IPS-NIHi7 (cell line): ENCODE measurements around the gene TOLLIP.

ENCODE experiments used
- DNase-seq: peaks from one replicate; pipeline ENCODE4 v3.0.0; 2012; ENCODE audit warnings: mixed read lengths; ENCODE audit errors: extremely low spot score

Gene TOLLIP

DNA sequence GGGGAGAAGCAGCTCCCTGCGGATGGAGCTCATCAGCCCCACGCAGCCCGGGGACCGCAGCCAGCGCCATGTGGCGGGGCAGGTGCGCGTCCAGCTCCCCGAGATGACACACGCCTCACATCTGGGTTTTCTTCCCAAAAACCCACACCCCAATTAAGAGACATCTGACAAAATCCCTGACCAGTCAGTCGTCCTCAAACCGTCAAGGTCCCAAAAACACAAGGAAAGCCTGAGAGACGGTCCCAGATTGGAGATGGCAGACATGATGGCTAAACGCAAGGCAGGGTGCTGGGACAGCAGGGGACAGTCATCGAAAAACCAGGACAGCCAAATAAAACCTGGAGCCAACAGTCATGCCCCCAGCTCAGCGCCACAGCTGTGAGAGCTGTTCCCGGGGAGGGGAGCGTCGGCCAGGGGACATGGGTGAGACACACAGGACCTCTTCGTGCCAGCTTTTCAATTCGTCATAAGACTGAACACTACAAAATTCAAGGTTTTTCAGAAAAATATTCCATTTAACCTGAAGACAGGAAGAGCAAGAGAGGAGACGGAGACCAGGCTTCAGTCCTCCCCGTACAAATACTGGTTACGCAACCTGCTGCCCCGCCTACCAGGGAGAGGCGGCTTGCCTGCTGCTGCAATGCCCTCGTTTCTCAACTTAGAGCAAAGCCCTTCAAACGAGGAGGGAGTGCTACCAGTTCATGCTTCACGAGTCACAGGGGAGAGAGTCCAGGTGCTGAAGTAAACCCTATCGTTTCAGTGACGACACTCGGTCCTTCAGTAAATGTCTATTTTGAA lies 10.5 kb downstream of the TOLLIP start:
- DNase-seq: peak; percentile 67

DNA sequence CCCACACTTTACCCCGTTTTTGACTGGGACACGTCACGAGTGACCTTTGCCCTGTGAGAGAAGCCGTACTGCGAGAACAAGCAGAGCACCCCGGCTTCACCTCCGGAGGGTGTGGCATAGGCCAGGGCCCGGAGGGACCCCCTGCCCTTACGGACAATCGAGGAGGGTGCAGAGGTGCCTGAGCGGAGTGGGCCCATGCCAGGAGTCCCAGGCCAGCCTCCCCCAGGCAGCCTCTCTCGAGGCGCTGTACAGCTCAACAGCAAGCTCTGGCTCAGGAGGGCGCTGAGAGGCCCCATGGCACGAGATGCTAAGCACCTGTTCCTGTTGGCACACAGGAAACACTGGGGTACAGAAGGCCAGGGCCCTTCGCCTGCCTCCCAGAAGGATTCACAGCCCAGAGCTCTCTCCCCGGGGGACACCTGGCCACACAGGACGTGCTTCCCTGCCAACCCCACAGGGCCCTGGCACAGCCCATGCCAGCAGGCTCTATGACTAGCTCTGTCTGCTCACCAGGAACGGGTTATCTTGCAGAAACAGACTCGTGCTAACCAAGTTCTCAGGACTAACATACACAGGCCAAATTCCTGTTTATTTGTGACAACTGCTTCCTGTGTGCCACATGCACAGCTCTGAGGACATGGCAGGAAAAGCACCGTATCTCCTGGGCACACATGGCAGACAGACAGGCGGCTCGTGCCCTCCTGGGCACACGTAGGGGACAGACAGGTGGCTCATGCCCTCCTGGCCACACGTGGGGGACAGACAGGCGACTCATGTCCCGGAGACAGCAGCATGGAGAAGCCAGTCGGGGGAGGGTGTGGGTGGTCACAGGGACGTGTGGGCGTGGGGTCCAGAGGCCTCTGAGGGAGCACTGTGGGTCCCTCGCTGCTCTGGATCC lies 11.6 kb downstream of the TOLLIP start:
- DNase-seq: no peak

- no peak for DNase-seq
These were observed 12.3 kb downstream of the TOLLIP start for GRCh38 chr11:1297011-1297575.

DNA sequence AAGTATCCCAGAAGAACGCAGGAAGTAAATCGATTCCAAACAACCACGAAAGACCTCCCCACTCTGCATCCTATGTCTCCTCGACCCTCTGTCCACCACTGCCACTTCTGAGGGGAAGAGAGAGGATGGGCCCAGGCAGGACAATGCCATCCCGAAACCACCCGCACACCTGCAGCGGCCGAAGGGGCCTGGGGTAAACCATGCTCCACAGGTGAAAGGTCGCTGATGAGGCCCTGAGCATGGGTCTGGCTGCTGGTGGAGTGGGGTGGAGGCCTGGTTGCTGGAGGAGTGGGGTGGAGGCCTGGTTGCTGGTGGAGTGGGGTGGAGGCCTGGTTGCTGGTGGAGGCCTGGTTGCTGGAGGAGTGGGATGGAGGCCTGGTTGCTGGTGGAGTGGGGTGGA lies 13.1 kb downstream of the TOLLIP start:
- DNase-seq: no peak

DNA sequence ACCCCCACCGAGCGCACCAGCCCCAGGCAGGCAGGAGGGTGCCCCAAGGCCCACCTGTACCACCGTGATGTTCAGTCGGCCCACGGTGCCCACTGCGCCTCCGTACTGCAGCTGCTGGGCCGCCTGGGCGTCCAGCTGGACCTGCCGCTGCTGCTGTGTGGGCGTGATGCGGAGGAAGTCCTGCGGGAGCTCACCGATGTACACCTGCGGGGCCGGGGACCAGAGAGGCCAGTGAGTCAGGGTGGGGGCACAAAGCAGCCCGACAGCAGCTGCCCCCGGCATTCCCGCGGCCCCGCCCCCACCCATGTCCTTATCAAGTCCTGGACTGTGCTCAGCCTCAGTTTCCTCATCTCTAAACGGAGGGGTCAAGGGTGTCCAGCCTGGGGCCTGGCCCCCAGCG lies 13.8 kb downstream of the TOLLIP start:
- no peak for DNase-seq

DNA sequence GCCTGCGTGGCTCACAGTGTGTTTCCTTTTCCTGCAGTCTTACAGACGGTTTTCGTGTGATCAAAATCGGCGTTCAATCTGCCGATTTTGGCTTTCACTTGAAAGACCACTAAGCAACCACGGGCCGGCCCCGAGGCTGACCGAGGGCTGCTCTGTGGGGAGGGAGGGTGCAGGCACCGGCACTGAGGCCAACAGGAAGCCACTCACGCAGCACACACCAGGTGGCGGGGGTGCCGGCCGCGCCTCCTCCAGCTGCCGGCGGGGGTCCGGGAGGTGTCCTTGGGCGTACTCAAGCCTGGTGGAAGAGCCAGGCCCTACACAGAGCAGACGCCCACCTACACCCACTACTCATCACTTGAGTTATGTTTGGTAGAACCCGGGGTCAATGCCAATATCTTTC lies 14.3 kb downstream of the TOLLIP start:
- no peak for DNase-seq

DNA sequence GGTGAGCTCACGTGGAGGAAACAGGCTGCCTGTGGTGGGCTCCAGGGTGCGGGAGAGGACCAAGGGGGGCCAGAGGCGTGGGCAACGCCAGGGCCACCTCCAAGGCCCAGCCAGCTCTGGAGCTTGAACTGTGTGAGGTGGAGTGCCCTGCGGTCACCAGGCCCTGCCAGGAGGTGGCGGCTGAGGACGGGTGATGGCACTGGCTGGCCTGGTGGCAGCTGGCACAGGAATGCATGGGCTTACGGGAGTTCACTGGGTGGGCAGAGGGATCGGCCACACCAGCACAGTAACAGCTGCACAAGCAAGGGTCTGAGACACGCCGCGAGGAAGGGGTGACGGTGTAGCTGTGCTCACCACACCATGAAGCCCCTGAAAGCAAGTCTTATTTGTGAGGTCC lies 15.8 kb downstream of the TOLLIP start:
- no peak for DNase-seq

GRCh38 chr11:1292644-1293618 lies 16.5 kb downstream of the TOLLIP start:
- no peak for DNase-seq

GRCh38 chr11:1292018-1292643 lies 17.3 kb downstream of the TOLLIP start:
- no peak for DNase-seq

GRCh38 chr11:1291295-1292017 lies 18.0 kb downstream of the TOLLIP start:
- DNase-seq: no peak

DNA sequence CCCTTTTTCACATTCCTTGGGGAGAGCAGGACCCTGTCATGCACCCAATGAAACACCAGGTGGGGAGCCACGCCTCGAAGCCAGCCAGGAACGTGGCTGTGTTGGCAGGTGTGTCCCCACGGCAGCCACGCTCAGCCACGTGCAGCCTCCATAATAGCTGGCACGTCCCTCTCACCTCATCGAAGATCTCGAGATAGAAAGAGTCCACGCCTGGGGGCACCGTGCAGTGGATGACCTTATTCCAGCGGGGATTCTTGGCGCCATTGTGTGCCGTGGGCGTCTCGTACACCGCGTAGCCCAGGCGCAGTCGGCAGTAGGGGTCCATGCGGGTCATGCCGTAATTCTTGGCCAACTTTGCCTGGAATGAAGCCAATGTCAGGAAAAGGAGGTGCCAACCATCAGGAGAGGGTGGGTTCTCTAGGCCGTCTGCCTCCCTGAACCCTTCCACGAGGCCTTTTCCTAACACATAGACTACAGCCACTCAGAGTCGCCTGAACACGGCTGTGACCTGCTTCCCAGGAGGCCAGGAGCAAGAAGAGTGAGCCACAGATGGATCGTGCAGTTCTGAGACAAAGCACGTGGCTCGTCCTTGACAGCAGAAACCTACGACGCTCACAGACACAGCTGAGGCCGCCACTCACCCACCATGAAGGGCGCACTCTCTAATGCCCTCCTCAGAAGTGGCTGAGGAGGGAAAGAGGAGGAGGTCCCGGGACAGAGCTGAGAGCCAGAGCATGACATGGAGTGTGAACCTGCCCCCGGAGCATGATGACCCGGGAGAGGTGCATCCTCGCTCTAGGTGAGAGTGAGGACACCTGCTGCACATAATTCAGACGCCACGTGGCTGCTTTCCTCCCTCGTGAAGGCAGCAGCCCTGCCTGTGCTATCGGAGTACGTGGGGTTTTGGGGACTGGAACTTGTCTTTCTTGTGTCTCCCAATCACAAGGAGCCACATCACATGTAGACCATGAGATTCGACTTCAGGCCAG lies 19.1 kb downstream of the TOLLIP start:
- DNase-seq: no peak

DNA sequence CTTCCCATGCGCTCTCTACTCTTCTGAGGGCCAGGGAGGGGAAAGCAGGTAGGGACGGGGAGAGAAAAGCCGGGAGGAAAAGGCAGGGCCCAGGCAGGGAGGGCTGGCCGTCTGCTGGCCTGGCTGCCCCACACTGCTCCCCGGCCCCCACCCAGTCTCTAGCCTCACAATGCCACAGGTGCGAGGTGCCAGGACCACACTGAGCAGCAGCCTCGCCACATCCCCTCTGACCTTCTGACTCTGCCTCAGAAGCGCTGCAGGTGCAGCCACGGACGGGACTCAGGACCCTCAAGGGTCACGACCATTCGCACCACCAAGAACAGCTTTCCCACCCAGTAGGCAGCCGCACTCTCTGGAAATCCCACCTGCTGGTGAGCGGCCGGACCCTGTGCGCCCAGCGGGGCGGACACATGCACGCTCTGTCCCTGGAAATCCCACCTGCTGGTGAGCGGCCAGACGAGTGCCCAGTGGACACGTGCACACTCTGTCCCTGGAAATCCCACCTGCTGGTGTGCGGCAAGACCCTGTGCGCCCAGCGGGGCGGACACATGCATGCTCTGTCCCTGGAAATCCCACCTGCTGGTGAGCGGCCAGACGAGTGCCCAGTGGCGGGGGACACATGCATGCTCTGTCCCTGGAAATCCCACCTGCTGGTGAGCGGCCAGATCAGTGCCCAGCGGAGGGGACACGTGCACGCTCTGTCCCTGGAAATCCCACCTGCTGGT lies 20.1 kb downstream of the TOLLIP start:
- DNase-seq: no peak

GRCh38 chr11:1288426-1289151 lies 20.8 kb downstream of the TOLLIP start:
- no peak for DNase-seq

DNA sequence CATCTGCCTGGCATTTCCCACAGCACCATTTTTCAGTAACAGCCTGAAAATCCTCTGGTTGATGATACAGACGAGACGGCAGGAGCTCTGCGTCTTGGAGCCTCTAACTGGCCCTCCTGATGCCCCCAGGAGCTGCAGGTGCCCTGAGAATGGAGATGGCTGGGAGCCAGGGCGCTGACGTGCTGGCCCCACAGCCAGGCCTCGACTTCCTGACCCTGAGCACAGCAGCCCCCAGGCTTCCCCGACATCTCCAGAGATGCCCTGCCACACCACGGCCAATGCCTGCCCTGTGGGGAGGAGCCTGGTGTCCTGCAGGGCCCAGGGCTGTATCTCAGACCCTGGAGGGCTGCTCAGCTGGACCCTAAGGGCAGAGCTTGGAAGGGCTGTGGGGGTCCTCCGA lies 21.5 kb downstream of the TOLLIP start:
- DNase-seq: no peak

- no peak for DNase-seq
These were observed 23.6 kb downstream of the TOLLIP start for GRCh38 chr11:1285876-1286275.

DNA sequence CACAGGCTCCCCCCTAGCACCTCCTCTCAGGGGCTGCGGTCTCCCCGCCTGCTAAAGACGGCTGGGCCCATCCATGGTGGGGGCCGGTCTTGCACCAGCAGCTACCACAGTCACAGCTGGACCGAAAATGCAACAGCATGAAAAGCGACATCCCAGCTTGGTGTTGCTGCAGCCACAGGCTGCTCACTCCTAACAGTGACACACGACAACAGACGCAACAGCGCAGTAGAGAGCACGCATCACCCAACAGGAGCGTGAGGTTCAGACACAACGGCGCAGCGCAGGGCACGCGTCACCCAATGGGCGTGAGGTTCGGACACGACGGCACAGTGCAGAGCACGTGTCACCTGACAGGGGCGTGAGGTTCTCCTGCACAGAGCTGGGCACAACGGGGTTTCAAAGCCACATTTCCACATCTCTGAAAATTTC lies 24.1 kb downstream of the TOLLIP start:
- DNase-seq: no peak

DNA sequence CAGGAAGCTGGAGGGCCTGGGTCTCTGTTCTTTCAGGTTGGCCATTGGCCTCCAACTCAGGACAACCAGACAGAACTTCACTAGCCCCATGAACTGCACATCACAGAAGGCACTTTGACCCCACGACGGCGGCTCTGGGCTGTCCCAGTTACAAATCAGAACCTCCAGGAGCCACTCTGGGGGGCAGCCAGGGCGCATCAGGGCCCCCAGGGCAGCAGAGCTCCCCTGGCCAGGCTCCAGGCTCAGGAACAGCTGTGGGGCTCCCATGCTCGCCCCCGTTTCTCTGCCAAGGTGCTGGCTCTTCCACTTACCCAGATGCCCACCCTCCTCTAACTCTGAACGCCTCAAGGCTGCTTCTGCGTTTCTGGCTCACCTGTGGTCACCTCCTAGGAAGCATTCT lies 25.5 kb downstream of the TOLLIP start:
- no peak for DNase-seq

DNA sequence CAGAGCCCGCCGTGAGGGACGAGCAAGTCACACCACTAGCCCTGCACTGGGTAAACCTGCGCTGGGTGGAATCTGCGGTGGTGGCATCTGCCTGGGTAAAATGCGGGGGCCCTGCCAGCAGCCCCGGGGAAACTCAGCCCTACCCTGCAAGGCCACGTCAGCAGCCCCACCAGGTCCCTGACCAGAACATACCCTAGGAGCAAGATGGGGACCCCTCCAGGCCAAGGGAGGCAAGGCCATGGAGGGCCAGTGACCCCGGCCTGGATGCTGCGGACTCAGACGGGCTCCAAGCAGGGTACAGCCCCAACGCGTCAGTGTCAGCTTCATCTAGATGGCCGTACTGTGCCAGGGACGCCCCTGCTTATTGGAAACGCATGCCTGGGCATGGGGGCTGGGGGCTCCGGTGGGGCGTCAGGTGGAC lies 26.3 kb downstream of the TOLLIP start:
- DNase-seq: no peak
